ENCODE data around the gene CHRDL2. TPM values are rescaled to one million over a fixed set of nuclear protein-coding genes. Genes with fewer than 3 reads are reported as not detected.

Gene CHRDL2
- total RNA-seq, 1 experiment from 2014 or later: 0.39 TPM

DNA sequence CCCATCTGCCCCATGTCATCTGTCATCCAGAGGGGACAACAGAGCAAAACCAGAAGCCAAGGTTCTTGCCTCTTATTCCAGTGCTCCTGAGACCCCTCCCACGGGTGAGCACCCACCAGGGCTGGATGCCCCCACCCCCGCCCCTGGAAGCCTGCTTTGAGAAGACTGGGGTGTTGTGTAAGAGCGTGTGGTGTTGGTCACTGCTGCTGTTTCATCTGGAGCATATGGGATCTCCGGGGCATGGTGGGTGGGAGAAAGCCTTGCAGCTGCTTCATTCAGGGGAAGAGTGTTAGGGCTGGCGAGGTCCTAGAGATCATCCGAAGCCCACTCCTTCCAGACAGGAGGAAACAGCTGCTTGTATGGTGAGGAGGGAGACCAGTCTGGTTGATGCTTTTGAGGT lies 54.1 kb downstream of the CHRDL2 start:
- H2BK12ac ChIP-seq (ENCODE audit: insufficient read length, low read depth, low read length): no peak overlapping the region
- no peak overlapping the region for H4K8ac ChIP-seq (replicated peaks; ENCODE audit: insufficient read length, low read depth, low read length)
- no peak overlapping the region for H2BK15ac ChIP-seq (ENCODE audit: low read depth, low read length)
- Mint-ChIP-seq H3K36me3 (ENCODE audit: insufficient read depth in 1 of 3, low read depth in 3 of 3) (peaks cover 0 to 5% (median 5%) of the 10 kb centered on the region in 3 experiments; a peak in 5 of 7 replicates), H3K27ac (peak overlapping the region in 1 of 3 experiments; percentile 69; a peak in 1 of 7 replicates), H3K4me1 (peaks cover 8 to 13% of the 10 kb centered on the region in 2 experiments), H3K4me3 (no peak overlapping the region), H3K27me3 (ENCODE audit: low read depth) (peaks cover 3% of the 10 kb centered on the region; the same call in 1 of the 2 replicates), H3K9me3 (peaks cover 7 to 9% of the 10 kb centered on the region in 2 experiments; a peak in 3 of 5 replicates)
- H3K27me3 ChIP-seq (ENCODE audit: insufficient read depth, low read length): no peaks in the 10 kb centered on the region
- H3K18ac ChIP-seq (ENCODE audit: insufficient read length, low read depth, low read length): no peak overlapping the region
- no peak overlapping the region for H2AK5ac ChIP-seq (ENCODE audit: insufficient read length, low read length)
- no peak overlapping the region for H2BK5ac ChIP-seq (ENCODE audit: insufficient read length, low read length)
- peak; percentile 15 for DNase-seq
- no peak overlapping the region for H3T11ph ChIP-seq (ENCODE audit: low read length)
- H4K5ac ChIP-seq (ENCODE audit: insufficient read length, low read depth, low read length): no peak overlapping the region
- no peaks in the 10 kb centered on the region for H3K4me1 ChIP-seq (ENCODE audit: insufficient read depth, low read length)
- H3K23ac ChIP-seq (ENCODE audit: insufficient read length, low read depth, low read length): no peak overlapping the region
- H4K20me1 ChIP-seq (ENCODE audit: control insufficient read depth, insufficient read depth, insufficient read length): no peaks in the 10 kb centered on the region
- no peak overlapping the region for H3K4me2 ChIP-seq (ENCODE audit: insufficient read depth, insufficient read length, low read length)
- H2BK120ac ChIP-seq (ENCODE audit: low read depth, low read length, poor library complexity, severe bottlenecking): no peak overlapping the region
- H3K4ac ChIP-seq (ENCODE audit: low read depth, low read length): no peak overlapping the region
- H3K9ac ChIP-seq (ENCODE audit: extremely low read depth, insufficient read length, low read length): no peak overlapping the region
- no peak overlapping the region for H3K14ac ChIP-seq (ENCODE audit: insufficient read depth, low read length)
- no peaks in the 10 kb centered on the region for H3K79me2 ChIP-seq (ENCODE audit: insufficient read depth, low read length)
- WGBS (ENCODE audit: extremely low coverage, insufficient read length, low lambda C conversion rate): no CpG with 5 or more reads among the region's 6 CpGs
- H3K79me1 ChIP-seq (ENCODE audit: insufficient read depth, low read depth, low read length, poor library complexity, severe bottlenecking): no peaks in the 10 kb centered on the region
- H3K23me2 ChIP-seq (ENCODE audit: insufficient read length, low read depth, low read length, poor library complexity, severe bottlenecking): no peaks in the 10 kb centered on the region
- H3K9me3 ChIP-seq (ENCODE audit: control insufficient read depth, low read depth, low read length): no peaks in the 10 kb centered on the region
- H3K27ac ChIP-seq (ENCODE audit: insufficient read length, low read depth, low read length): no peak overlapping the region
- no peak overlapping the region for H2BK20ac ChIP-seq (ENCODE audit: low read depth, low read length, poor library complexity, severe bottlenecking)
- H4K91ac ChIP-seq (ENCODE audit: insufficient read length, low read depth, low read length): no peak overlapping the region
- no peak overlapping the region for H2AFZ ChIP-seq (ENCODE audit: low read length)
- TF ChIP-seq, protein P1, sequence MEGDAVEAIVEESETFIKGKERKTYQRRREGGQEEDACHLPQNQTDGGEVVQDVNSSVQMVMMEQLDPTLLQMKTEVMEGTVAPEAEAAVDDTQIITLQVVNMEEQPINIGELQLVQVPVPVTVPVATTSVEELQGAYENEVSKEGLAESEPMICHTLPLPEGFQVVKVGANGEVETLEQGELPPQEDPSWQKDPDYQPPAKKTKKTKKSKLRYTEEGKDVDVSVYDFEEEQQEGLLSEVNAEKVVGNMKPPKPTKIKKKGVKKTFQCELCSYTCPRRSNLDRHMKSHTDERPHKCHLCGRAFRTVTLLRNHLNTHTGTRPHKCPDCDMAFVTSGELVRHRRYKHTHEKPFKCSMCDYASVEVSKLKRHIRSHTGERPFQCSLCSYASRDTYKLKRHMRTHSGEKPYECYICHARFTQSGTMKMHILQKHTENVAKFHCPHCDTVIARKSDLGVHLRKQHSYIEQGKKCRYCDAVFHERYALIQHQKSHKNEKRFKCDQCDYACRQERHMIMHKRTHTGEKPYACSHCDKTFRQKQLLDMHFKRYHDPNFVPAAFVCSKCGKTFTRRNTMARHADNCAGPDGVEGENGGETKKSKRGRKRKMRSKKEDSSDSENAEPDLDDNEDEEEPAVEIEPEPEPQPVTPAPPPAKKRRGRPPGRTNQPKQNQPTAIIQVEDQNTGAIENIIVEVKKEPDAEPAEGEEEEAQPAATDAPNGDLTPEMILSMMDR (conservative IDR thresholded peaks at IDR 0.05): no peak
- H3K56ac ChIP-seq (ENCODE audit: insufficient read length, low read depth, low read length): no peak overlapping the region
